ENCODE results near the gene COL26A1.

DNA sequence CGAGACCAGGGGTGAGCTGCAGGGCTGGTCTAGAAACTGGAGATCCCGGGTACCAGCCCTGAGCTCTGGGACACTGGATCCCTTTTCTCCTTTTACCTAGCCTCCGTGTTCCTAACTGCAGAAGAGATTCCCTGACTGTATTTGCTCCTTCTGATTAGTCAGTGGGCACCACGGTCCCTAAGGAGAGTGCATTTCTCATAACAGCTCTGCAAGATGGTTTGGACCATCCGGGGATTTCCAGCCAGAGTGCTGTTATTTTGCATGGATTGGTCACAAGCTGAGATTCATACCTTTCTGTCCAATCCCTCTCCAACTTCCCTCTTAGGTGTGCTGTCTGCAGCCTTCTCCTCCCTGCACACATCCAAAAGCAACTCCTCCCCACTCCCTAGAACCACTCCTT is 143.9 kb downstream of the COL26A1 start:
- TF ChIP-seq, protein P1, sequence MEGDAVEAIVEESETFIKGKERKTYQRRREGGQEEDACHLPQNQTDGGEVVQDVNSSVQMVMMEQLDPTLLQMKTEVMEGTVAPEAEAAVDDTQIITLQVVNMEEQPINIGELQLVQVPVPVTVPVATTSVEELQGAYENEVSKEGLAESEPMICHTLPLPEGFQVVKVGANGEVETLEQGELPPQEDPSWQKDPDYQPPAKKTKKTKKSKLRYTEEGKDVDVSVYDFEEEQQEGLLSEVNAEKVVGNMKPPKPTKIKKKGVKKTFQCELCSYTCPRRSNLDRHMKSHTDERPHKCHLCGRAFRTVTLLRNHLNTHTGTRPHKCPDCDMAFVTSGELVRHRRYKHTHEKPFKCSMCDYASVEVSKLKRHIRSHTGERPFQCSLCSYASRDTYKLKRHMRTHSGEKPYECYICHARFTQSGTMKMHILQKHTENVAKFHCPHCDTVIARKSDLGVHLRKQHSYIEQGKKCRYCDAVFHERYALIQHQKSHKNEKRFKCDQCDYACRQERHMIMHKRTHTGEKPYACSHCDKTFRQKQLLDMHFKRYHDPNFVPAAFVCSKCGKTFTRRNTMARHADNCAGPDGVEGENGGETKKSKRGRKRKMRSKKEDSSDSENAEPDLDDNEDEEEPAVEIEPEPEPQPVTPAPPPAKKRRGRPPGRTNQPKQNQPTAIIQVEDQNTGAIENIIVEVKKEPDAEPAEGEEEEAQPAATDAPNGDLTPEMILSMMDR (optimal IDR thresholded peaks at IDR 0.05 in 1 of 3, IDR thresholded peaks at IDR 0.05 in 1 of 3, conservative IDR thresholded peaks at IDR 0.05 in 1 of 3; ENCODE audit: extremely low read depth in 1 of 3, insufficient read depth in 2 of 3, low read length in 3 of 3): no peak
- no peak for TF ChIP-seq EZH2 (IDR thresholded peaks at IDR 0.05; ENCODE audit: low read length)

All from keratinocyte (primary cell).